ENCODE results near the gene PLXNA4. TPM values are rescaled to one million over a fixed set of nuclear protein-coding genes. Genes with fewer than 3 reads are reported as not detected.
A peak's percentile ranks its signal among the peaks of the same experiment; 100 is the strongest.

The PLXNA4 gene
- total and polyA plus RNA-seq, 2 experiments from 2014 or later: 1.9 to 4.8 TPM

GRCh38 chr7:132578826-132579225 lies 2.6 kb upstream of the PLXNA4 start:
- peaks cover 46% of the 10 kb centered on the region for H3K27me3 ChIP-seq
- 82% methylated on average over 3 of the region's 3 CpGs for WGBS (ENCODE audit: low lambda C conversion rate, missing lambda C conversion rate)

DNA sequence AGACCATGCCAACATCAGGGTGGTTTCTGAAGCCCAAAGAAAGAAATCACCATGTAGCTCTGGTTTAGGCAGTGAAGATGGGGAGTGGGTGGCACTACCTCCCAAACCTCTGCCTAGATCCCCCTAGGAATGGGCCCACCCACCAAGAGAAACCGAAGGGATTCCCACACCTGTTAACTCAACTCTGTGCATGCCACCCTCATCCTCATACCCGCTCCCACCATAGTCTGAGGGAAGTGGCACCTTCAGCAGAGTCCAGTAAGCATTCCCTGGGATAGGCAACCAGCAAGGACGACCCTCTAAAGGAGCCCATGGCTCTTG lies 1.7 kb upstream of the PLXNA4 start:
- Histone ChIP-seq H4K20me1 (ENCODE audit: insufficient read depth, poor library complexity, severe bottlenecking) (no peaks in the 10 kb centered on the region), H3K4me1 (ENCODE audit: insufficient read depth) (peaks cover 12% of the 10 kb centered on the region), H3K9me3 (ENCODE audit: low read depth) (no peaks in the 10 kb centered on the region), H3K9me2 (replicated peaks; ENCODE audit: insufficient read depth) (no peaks in the 10 kb centered on the region), H3K36me3 (replicated peaks; ENCODE audit: insufficient read depth, low read depth) (no peaks in the 10 kb centered on the region), H3K79me2 (no peaks in the 10 kb centered on the region), H2AFZ (no peak overlapping the region), H3K4me2 (no peak overlapping the region), H3K27ac (no peak overlapping the region), H3K27me3 (peaks cover 54% of the 10 kb centered on the region), H3K4me3 (no peak overlapping the region)
- 78% methylated on average over 3 of the region's 3 CpGs for WGBS (ENCODE audit: low lambda C conversion rate, missing lambda C conversion rate)
- no peak for DNase-seq (ENCODE audit: low spot score)
- TF ChIP-seq EZH2phosphoT487 (IDR thresholded peaks at IDR 0.05; ENCODE audit: low read depth, severe bottlenecking, unreplicated experiment) (no peak), CTCF (IDR thresholded peaks at IDR 0.05; ENCODE audit: poor library complexity) (no peak), EZH2 (IDR thresholded peaks at IDR 0.05; ENCODE audit: borderline replicate concordance) (no peak)

More at GRCh38 chr7:132578826-132579225, 2.6 kb upstream of the PLXNA4 start:
- no peak for DNase-seq (ENCODE audit: low spot score)
- H3K9me3 ChIP-seq (ENCODE audit: low read depth): no peaks in the 10 kb centered on the region
- H3K9me2 ChIP-seq (replicated peaks; ENCODE audit: insufficient read depth): no peaks in the 10 kb centered on the region
- H3K4me1 ChIP-seq (ENCODE audit: insufficient read depth): peaks cover 12% of the 10 kb centered on the region
- H3K4me2 ChIP-seq: no peak overlapping the region
- H3K4me3 ChIP-seq: no peak overlapping the region
- TF ChIP-seq EZH2phosphoT487 (IDR thresholded peaks at IDR 0.05; ENCODE audit: low read depth, severe bottlenecking, unreplicated experiment) (no peak), EZH2 (IDR thresholded peaks at IDR 0.05; ENCODE audit: borderline replicate concordance) (no peak), CTCF (IDR thresholded peaks at IDR 0.05; ENCODE audit: poor library complexity) (no peak)
- H3K36me3 ChIP-seq (replicated peaks; ENCODE audit: insufficient read depth, low read depth): no peaks in the 10 kb centered on the region
- no peaks in the 10 kb centered on the region for H3K79me2 ChIP-seq
- H2AFZ ChIP-seq: no peak overlapping the region
- H4K20me1 ChIP-seq (ENCODE audit: insufficient read depth, poor library complexity, severe bottlenecking): no peaks in the 10 kb centered on the region
- no peak overlapping the region for H3K27ac ChIP-seq

GRCh38 chr7:132577206-132578049 lies 1.2 kb upstream of the PLXNA4 start:
- Histone ChIP-seq H3K27me3 (peaks cover 60% of the 10 kb centered on the region), H4K20me1 (ENCODE audit: insufficient read depth, poor library complexity, severe bottlenecking) (no peaks in the 10 kb centered on the region), H3K4me1 (ENCODE audit: insufficient read depth) (peaks cover 12% of the 10 kb centered on the region), H3K79me2 (no peaks in the 10 kb centered on the region), H3K9me2 (replicated peaks; ENCODE audit: insufficient read depth) (no peaks in the 10 kb centered on the region), H3K4me2 (peak overlapping the region; percentile 98), H2AFZ (peak overlapping the region; percentile 71), H3K27ac (no peak overlapping the region), H3K9me3 (ENCODE audit: low read depth) (no peaks in the 10 kb centered on the region), H3K36me3 (replicated peaks; ENCODE audit: insufficient read depth, low read depth) (no peaks in the 10 kb centered on the region), H3K4me3 (peak overlapping the region; percentile 36)
- 7% methylated on average over 41 of the region's 65 CpGs for whole genome bisulfite sequencing (ENCODE audit: low lambda C conversion rate, missing lambda C conversion rate)
- DNase-seq (ENCODE audit: low spot score): peak; percentile 83
- TF ChIP-seq EZH2 (IDR thresholded peaks at IDR 0.05; ENCODE audit: borderline replicate concordance) (no peak), CTCF (IDR thresholded peaks at IDR 0.05; ENCODE audit: poor library complexity) (peak; percentile 49), EZH2phosphoT487 (IDR thresholded peaks at IDR 0.05; ENCODE audit: low read depth, severe bottlenecking, unreplicated experiment) (no peak)

Data from hepatocyte (in vitro differentiated cells).